Urinary bladder (tissue), 4 donors: Measurements from ENCODE around the gene FOXL3. TPM values are rescaled to one million over a fixed set of nuclear protein-coding genes. Genes with fewer than 3 reads are reported as not detected.
"Not testable (repeated sequence)": the region's sequence is repeated elsewhere in the genome, so short reads cannot be mapped to it uniquely, and the experiment has no call there.

Experiments used
- DNase-seq: peaks from one replicate; pipeline ENCODE4 v3.0.0-alpha.2; 2015; ENCODE audit errors: extremely low spot score
- H3K27ac ChIP-seq: one replicate; pipeline ENCODE4 v1.5.1; 2013; ENCODE audit warnings: low read depth, mild to moderate bottlenecking, moderate library complexity
- H3K36me3 ChIP-seq: one replicate; pipeline ENCODE4 v1.6.1; 2013; ENCODE audit warnings: mild to moderate bottlenecking, moderate library complexity; ENCODE audit not compliant: insufficient read depth
- H3K4me1 ChIP-seq: one replicate; pipeline ENCODE4 v1.6.1; 2013; ENCODE audit warnings: mild to moderate bottlenecking, moderate library complexity; ENCODE audit not compliant: insufficient read depth
- H3K4me3 ChIP-seq: one replicate; pipeline ENCODE4 v1.5.1; 2013; ENCODE audit warnings: low read depth, low read length
- WGBS: extraction: QIAGEN DNeasy Blood & Tissue Kit; methylation state at CpG from one replicate; pipeline ENCODE4 v1.1.7; 2013; 5-methylcytosine and 5-hydroxymethylcytosine counted together
- polyA plus RNA-seq: library from polyadenylated mRNA; stranded (reverse); fragments of 200-250 nt; gene quantifications from one replicate; pipeline ENCODE4 v1.2.3, GENCODE V29; 2013
- total RNA-seq: library from RNA; depleted of rRNA; stranded (reverse); fragments of >200 nt; gene quantifications from one replicate; pipeline ENCODE4 v1.2.3, GENCODE V29; 2014
- donor health status: healthy with polysubstance abuse.
- donor health status: healthy.

FOXL3 gene
- total and polyA plus RNA-seq, 2 donors, result not detected

DNA sequence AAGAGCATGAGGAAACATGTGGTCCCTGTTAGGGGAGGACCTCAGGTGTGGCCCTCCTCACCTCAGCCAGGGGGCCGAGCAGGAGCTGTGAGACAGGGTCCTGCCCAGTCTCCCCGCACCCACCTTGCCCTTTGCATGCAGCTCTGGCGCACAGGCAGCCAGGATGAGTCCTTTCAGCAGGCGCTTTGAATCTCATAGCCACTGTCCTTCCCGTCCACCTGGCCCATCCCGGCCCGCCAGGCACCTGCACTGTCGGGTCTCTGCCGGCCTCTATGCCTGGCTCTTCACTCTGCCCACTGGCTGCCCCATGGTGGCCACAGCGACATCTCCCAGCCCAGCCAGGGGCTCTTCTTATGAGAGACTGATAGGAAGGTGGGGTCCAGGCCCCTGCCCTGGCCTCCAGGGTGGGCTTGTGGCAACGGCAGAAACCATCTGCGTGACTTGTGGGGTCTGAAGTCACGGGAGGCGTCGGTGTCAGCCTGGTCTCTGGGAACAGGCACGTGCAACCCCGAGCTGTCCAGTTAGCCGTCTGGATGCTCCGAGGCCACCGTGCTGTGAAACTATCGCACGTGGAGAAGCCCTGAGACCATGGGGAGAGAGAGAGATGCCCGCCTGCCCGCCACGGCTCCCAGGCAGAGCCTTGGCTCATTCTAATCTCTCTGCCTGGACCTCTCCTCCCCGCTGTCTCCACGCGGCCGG is 37.4 kb downstream of the FOXL3 start:
- 83% methylated on average over 29 of the region's 29 CpGs for WGBS
- no peak overlapping the region for H3K27ac ChIP-seq
- H3K4me3 ChIP-seq, result no peak overlapping the region
- no peaks in the 10 kb centered on the region for H3K36me3 ChIP-seq
- H3K4me1 ChIP-seq, result no peaks in the 10 kb centered on the region
- no peak for DNase-seq

DNA sequence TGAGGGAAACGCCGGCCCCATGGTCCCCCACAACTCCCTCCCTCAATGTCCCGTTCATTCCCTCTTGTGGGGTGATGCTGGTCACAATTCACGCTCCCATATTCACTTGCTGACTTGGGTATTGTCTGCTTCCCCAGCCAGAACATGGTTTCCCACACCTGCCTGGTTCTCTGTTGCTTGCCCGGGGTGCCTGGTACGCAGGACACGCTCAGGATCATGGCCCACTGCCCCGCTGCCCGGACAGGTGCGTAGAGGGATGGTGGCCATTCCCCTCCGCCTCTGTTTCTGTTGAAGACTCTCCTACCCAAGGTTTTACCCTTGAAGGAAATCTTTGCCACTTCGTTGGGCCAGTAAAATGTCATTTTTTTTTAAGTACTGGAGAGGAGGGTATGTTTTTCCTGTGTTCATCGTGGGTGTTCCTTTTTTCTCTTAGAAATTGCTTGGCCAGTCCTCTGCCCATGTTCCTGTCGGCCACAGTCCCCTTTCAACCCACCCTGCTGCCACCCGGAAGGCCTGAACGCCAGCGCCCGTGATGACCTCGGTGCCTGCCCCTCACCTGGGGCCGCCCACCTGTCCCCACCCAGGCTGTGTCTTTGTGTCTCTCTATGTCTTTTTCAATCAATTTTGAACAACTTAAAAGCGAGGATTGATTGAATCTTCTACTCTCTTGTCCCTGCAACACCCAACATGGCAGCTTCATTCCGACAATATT is 38.2 kb downstream of the FOXL3 start:
- no peak for DNase-seq
- no peaks in the 10 kb centered on the region for H3K4me1 ChIP-seq
- H3K36me3 ChIP-seq, result no peaks in the 10 kb centered on the region
- 88% methylated on average over 22 of the region's 22 CpGs for WGBS
- no peak overlapping the region for H3K4me3 ChIP-seq
- H3K27ac ChIP-seq, result no peak overlapping the region

DNA sequence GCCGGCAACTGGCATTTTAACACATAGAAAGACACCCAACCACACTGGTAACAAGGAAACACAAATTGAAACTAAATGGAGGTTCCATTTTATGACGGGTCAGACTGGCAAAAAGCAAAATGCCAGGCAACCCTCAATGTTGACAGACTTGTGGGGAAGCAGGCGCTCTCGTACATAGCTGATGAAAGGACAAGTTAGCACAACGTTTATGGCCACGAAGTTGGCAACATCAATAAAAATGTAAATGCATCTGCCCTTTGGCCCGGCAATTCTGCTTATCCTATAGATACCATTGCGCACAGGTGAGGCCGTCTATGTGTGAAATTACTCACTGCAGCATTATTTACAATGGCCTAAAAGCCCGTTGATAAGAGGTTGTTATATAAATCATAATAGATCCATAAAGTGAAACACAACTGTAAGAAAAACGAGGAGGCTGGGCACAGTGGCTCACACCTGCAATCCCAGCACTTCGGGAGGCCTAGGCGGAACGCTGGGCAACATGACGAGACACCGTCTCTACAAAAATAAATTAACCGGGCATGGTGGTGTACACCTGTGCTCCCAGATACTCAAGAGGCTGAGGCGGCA is 39.8 kb downstream of the FOXL3 start:
- no peak for DNase-seq

DNA sequence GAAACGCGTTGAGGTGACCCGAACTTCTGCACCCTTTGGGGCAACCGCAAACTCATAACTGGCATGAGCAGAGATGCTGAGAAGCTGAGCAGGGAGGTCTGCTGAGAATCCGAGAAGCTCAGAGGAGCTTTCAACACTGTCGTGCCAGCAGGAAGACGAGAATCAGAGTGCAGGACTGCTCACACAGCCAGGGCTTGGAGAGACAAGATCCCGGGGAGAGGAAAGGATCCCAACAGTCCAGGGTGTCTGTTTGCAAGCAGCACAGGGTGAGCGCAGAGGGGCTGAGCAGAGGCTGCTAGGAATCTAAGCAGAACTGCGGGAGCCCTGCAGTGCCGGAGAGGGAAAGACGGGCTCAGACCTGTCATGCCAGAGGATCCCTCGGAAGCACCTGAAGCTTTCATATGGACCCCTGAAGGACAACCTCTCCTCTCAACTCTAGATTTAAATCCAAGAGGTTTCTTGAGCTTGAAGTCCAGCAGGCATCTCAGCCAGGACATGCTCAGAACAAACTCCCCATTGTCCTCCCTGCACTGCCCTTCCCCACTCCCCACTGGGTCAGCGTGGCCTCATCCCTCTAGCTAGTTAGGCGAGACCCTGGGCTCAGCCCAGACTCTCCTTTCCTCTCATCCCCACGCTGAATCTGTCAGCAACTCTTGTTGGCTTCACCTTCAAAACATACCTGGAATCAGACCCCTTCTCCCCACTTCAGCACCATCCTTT is 40.7 kb downstream of the FOXL3 start:
- no peak overlapping the region for H3K27ac ChIP-seq
- H3K36me3 ChIP-seq, result no peaks in the 10 kb centered on the region
- no peak overlapping the region for H3K4me3 ChIP-seq
- DNase-seq, result no peak
- WGBS, result 75% methylated on average over 16 of the region's 16 CpGs
- H3K4me1 ChIP-seq, result no peaks in the 10 kb centered on the region

More for the DNA sequence above, 39.8 kb downstream of the FOXL3 start:
- 81% methylated on average over 18 of the region's 18 CpGs for WGBS
- no peaks in the 10 kb centered on the region for H3K4me1 ChIP-seq
- no peak overlapping the region for H3K27ac ChIP-seq
- no peak overlapping the region for H3K4me3 ChIP-seq
- H3K36me3 ChIP-seq, result no peaks in the 10 kb centered on the region

DNA sequence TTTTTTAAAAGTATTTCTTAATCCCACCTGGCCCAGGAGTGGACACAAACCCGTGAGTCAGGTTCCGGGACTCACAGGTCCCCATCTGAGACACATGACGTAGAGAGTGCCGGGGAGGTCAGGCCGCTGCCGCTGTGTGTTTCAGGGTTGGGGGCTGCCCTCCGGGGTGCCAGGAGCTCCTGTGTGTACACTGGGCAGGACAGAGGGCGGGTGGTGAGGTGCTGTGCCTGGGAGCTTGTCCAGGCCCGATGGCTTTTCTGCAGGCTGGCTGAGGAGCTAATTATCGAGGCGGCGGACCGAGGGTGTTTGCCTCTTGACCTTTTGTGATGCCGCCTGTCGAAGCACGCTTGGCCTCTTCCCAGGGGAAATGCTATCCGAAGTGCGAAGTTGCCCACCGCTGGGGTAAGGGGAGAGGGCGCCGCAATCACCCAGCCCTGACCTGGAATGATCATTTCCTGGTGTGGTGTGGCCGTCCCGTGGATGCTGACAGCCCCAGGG is 42.1 kb downstream of the FOXL3 start:
- Histone ChIP-seq H3K4me1 (no peaks in the 10 kb centered on the region), H3K4me3 (no peak overlapping the region), H3K36me3 (no peaks in the 10 kb centered on the region), H3K27ac (no peak overlapping the region)
- WGBS, result 63% methylated on average over 23 of the region's 23 CpGs
- DNase-seq, result no peak

DNA sequence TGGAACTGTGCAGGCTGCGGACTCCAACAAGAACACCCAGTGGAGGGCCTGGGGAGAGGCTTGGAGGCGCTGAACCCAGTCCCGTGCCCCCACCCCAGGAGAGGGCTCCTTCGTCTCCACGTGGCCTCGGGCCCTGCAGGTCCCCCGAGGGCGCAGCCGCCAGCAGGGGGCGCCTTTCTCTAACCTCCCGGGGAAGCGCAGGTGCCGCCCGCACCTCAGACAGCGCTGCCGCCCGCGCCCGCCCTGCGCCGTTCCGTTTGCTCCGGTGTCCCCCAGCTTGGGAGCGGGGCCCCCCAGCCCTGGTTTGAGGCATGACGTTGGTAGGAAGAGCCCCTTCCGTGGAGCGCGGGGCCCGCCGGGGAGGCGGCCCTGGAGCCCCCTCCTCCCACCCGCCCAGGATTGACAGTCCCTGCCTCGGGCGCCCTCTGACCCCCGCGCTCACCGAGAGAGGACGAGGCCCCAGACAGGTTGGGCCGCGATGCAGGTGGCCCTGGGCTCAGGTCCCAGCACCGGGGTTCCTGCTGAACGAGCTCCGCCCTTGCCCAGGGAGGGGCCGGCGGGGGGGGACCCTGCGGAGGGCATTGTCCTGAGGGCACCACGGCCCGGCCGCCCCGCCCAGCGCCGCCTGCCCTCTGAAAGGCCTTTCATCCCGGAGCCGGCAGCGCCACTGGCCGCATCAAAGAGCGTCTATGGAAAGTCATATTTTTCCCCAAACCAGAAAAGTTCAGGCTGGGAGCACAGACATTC is 42.8 kb downstream of the FOXL3 start:
- no peak for DNase-seq
- 3% methylated on average over 57 of the region's 57 CpGs for WGBS
- H3K36me3 ChIP-seq, result no peaks in the 10 kb centered on the region
- peak overlapping the region; percentile 14 for H3K27ac ChIP-seq
- H3K4me1 ChIP-seq, result no peaks in the 10 kb centered on the region
- peak overlapping the region; percentile 5 for H3K4me3 ChIP-seq

DNA sequence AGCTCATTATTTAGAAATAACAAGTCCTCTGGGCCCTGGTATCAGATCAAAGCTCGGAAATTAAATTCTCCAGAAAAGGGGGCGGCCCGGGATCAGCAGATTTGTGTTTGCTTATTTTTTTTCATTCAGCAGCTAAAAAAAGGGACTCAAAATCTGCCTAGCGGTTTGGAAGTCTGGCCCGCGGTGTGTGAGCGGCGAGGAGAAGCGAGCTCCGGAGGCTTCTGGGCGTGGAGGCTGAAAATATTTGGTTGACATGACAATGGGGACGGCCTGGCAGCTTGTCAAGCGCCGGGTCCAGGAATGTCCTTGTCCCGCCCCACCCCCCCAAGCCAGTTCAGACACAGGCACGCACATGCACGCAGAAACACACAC is 43.4 kb downstream of the FOXL3 start:
- 10% methylated on average over 17 of the region's 17 CpGs for WGBS
- no peak overlapping the region for H3K4me3 ChIP-seq
- no peaks in the 10 kb centered on the region for H3K36me3 ChIP-seq
- no peaks in the 10 kb centered on the region for H3K4me1 ChIP-seq
- H3K27ac ChIP-seq, result no peak overlapping the region
- peak; percentile 84 for DNase-seq

DNA sequence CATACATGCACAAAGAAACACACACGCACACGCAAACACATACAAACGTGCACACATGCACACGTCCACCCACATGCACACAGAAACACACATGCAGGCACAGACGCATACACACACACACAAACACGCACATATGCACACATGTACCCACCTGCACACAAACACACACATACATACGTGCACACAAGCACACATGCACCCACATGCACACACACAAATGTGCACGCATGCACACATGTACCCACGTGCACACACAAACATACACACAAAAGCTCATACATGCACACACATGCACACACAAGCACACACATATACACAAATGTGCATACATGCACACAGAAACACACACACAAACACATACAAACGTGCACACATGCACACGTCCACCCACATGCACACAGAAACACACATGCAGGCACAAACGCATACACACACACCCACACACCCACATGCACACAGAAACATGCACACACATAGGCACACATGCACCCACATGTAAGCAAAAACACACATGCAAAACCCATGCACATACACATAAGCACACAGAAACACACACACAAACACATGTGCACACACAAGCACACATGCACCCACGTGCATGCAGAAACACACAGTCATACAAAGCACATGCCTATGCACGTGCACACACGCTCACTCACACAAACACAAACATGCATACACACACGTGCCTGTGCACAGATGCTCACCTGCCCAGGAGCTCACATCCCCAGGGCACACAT is 44.8 kb downstream of the FOXL3 start:
- Histone ChIP-seq H3K4me3 (no peak overlapping the region), H3K4me1 (no peaks in the 10 kb centered on the region), H3K36me3 (no peaks in the 10 kb centered on the region), H3K27ac (no peak overlapping the region)
- 94% methylated on average over 16 of the region's 16 CpGs for WGBS
- DNase-seq, result no peak

DNA sequence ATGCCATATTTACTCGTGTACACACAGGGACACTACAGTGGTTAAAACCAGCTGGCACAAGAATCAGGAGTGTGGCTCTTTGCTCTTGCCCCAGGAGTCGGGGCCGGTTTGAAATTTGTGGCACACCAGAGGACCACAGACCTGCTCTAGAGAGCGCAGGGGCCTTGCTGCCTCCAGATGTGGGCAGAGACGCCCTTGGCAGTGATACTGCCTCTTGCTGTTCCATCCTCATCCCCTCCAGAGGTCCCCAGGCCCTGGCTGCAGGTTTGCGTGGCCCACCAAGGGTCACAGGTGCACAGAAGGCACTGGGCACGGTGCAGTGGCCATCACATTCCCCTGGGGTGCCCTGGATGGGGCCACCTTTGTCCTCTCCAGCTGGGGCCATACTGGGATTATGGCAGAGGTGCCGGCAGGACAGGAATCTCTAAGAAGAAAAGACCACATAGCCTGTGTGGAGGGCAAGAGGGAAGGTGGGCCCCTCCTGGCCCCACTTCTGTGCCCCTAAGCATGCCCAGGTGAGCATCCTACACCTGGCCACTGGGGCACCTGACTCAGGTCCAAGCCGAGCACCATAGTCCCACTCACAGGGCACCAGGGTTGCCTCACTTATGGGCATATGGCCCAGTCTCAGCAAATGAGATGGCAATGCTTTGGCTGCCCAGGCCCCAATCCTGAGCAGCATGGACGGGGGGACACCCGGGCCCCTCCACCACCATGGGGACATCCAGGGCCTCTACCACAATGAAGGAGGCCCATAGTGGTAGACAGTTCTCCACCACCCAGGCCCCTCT is 45.6 kb downstream of the FOXL3 start:
- H3K27ac ChIP-seq, result no peak overlapping the region
- WGBS, result 92% methylated on average over 11 of the region's 11 CpGs
- no peaks in the 10 kb centered on the region for H3K36me3 ChIP-seq
- no peak for DNase-seq
- no peaks in the 10 kb centered on the region for H3K4me1 ChIP-seq
- H3K4me3 ChIP-seq, result no peak overlapping the region

DNA sequence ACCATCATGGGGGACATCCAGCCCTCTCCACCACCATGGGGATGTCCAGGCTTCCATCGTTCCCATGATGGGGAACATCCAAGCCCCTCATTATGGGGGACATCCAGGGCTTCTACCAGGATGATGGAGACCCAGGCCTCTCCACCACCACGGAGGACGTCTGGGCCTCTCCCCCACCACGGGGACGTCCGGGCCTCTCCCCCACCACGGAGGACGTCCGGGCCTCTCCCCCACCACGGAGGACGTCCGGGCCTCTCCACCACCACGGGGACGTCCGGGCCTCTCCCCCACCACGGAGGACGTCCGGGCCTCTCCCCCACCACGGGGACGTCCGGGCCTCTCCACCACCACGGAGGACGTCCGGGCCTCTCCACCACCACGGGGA is 46.2 kb downstream of the FOXL3 start:
- H3K27ac ChIP-seq, H3K4me1 ChIP-seq, DNase-seq, H3K4me3 ChIP-seq, H3K36me3 ChIP-seq: not testable (repeated sequence)
- WGBS, result 95% methylated on average over 25 of the region's 25 CpGs

DNA sequence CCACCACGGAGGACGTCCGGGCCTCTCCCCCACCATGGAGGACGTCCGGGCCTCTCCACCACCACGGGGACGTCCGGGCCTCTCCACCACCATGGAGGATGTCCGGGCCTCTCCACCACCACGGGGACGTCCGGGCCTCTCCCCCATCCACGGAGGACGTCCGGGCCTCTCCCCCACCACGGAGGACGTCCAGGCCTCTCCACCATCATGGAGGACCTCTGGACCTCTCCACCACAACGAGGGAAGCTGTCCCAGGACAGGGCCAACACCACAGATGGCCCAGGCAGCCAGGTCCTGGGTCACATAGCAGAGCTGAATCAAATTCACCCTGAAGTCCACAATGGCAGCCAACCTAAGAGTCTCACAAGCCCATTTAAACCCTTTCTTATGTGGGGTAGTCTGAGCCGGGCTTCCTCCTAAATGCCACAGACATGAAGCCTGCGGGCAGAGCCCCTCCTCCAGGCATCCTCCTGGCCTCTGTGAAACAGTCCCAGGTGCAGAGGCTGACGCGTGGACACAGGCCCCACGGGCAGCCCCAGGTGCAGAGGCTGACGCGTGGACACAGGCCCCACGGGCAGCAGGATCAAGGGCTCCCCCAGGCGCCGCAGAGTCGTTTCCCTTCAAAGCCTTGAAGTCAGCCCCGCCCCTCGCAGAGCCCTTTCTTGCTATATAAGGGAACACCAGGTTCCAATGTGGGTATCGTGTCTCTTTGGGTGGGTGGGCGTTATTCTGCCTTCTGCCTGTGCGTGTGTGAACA is 47.0 kb downstream of the FOXL3 start:
- Histone ChIP-seq H3K27ac (no peak overlapping the region), H3K4me3 (no peak overlapping the region), H3K36me3 (no peaks in the 10 kb centered on the region), H3K4me1 (no peaks in the 10 kb centered on the region)
- WGBS, result 81% methylated on average over 34 of the region's 34 CpGs
- no peak for DNase-seq
